Choroid plexus epithelial cell (primary cell): ENCODE results near the gene GAS1.

Experiments used
- DNase-seq: peaks from one replicate; pipeline ENCODE4 v3.0.0-alpha.2; 2010; ENCODE audit warnings: low read depth
- H3K4me3 ChIP-seq: 2 replicates; pipeline ENCODE4 v1.5.1; 2011; ENCODE audit warnings: low read depth, mild to moderate bottlenecking, control low read depth, low read length, moderate library complexity
- CTCF ChIP-seq: conservative IDR thresholded peaks from 2 replicates; pipeline ENCODE4 v1.5.1; 2011; ENCODE audit warnings: low read depth, mild to moderate bottlenecking, control low read depth, inconsistent platforms, low read length, moderate library complexity

Gene GAS1

GRCh38 chr9:86943201-86944113 lies 3.8 kb downstream of the GAS1 start:
- TF ChIP-seq CTCF = no peak
- peak overlapping the region; percentile 25 for H3K4me3 ChIP-seq
- DNase-seq = peak; percentile 60

DNA sequence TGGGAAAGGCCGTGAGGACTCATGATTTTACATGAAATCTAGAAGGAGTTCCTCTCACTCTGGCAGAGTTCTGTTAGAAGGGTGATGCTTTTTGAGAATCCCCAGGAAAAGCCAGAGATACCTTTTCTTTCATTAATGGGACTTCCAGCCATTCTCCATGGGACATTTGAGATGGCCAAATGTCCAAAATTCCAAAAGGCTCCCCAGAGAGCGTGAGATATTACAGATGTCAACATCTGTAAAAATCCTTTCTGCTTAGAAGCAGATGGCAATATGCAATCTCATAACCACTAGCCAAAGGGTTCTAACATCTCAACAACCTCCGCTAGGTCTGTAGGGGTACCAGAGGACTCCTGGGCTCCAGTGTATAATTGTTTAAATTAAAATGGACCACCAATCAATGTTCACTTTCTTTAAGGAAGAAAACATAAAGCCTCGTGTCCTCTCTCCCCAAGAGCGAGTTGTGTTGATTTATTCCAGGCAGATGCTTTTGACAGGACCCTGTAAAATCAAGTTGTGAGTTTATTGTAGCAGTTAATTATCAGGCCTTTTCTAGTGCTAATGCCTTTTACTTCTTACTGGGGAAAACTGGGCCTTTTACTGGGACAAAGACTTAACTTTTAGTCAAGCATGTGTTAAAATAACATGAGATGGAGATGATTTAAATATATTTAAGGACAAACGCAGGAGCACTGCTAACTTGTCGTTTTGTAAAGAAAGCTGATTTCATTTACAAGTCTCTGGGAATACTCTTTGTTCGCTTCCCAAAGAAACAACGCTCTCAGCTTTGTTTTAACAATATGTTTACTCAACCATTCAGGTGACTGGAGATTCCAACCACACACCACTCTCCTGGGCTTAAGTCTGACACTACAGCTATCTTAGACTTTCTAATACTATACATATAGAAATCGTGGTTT lies 4.8 kb downstream of the GAS1 start:
- no peak overlapping the region for H3K4me3 ChIP-seq
- no peak for TF ChIP-seq CTCF
- no peak for DNase-seq

- no peak for TF ChIP-seq CTCF
- H3K4me3 ChIP-seq = no peak overlapping the region
- DNase-seq = no peak
Observed at GRCh38 chr9:86941197-86941596, 6.1 kb downstream of the GAS1 start.

- no peak for DNase-seq
- no peak overlapping the region for H3K4me3 ChIP-seq
- no peak for TF ChIP-seq CTCF
Observed at GRCh38 chr9:86940774-86941173, 6.5 kb downstream of the GAS1 start.

DNA sequence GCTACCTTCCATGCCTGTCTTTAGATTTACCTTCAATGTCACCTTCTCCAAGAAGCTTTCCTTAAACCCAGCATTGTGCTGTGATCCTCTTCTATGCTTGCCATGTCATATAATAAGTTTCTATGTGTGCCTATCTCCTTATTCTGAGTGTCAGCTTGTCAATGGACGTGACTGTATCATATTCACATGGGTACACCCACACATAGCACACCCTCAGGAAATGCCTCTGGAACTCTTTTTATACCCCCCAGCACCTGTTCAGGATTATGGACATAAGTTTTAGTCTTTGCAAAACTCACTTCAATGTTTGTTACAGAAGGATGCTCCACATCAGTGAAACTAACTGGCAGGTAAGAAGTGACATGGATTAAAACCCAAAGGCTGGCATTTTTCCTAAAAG lies 7.4 kb downstream of the GAS1 start:
- DNase-seq = no peak
- TF ChIP-seq CTCF = no peak

DNA sequence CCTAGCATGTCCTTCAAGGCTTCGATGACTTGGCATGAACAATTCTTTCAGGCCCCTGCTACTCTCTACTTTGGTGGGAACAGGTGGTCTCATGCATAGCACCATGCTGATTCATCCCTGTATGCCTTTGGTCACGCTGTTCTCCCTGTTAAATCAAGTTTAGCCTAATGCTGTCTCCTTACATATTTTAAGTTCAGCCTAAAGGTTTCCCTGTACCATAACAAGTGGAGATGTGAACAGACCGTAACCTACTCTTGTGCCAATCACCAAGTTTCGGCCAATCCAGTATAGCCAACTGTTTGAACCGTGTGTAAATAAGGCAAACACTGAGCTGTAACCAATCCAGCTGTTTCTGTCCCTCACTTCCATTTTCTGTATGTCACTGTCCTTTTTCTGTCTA lies 8.0 kb downstream of the GAS1 start:
- TF ChIP-seq CTCF = no peak

More for the DNA sequence above, 7.4 kb downstream of the GAS1 start:
- H3K4me3 ChIP-seq = no peak overlapping the region

More for the DNA sequence above, 8.0 kb downstream of the GAS1 start:
- no peak overlapping the region for H3K4me3 ChIP-seq
- no peak for DNase-seq
